ENCODE data around the gene FRMD5. TPM values are rescaled to one million over a fixed set of nuclear protein-coding genes. Genes with fewer than 3 reads are reported as not detected.

FRMD5 gene
- total and polyA plus RNA-seq, 2 experiments from 2014 or later = 5.9 to 10.1 TPM

GRCh38 chr15:43932907-43933306 is 262.2 kb downstream of the FRMD5 start (continued):
- TF ChIP-seq REST (IDR thresholded peaks at IDR 0.05; ENCODE audit: unreplicated experiment) (no peak), CREB1 (CRISPR knock-in tag; IDR thresholded peaks at IDR 0.05; ENCODE audit: low read depth) (no peak)

DNA sequence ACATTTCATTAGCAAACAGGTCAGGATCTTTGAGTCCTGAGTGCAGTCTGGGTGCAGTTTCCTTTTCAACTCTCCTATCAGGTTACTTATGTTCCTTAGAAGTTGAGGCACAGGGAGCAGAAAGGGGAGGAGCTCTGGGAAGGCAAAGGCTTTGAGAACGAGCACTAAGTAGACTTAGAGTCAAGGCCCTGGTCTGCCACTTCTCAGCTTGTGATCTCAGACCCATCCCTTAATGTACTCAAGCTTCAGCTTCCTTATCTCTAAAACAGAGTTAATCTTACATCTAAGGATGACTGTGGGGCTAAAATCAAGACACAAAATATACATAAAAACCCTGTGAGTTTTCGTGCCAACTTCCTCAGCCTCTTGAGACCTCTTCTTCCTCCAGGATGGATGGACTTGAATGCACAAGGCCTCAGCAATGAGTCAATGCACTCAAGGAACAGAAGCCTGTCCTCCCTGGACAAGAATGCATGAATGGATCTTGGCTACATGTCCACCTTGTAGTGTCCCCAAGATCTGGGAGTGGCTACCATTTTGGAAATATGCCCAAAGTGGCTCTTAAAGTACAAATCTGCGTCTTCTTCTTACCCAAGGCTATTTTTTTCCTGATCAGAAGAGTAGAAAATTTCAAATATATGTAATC is 263.2 kb downstream of the FRMD5 start:
- H3K27ac ChIP-seq (ENCODE audit: low read depth) = no peak overlapping the region
- DNase-seq (ENCODE audit: low spot score) = no peak
- TF ChIP-seq REST (IDR thresholded peaks at IDR 0.05; ENCODE audit: unreplicated experiment) = no peak
- TF ChIP-seq, protein P1, sequence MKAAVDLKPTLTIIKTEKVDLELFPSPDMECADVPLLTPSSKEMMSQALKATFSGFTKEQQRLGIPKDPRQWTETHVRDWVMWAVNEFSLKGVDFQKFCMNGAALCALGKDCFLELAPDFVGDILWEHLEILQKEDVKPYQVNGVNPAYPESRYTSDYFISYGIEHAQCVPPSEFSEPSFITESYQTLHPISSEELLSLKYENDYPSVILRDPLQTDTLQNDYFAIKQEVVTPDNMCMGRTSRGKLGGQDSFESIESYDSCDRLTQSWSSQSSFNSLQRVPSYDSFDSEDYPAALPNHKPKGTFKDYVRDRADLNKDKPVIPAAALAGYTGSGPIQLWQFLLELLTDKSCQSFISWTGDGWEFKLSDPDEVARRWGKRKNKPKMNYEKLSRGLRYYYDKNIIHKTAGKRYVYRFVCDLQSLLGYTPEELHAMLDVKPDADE (IDR thresholded peaks at IDR 0.05) = no peak
- TF ChIP-seq JUNB (IDR thresholded peaks at IDR 0.05; ENCODE audit: unreplicated experiment) = no peak
- H3K36me3 ChIP-seq (ENCODE audit: insufficient read depth) = no peaks in the 10 kb centered on the region
- H4K20me1 ChIP-seq (replicated peaks; ENCODE audit: insufficient read depth) = no peaks in the 10 kb centered on the region
- no peak overlapping the region for H3K4me3 ChIP-seq
- no peaks in the 10 kb centered on the region for H3K27me3 ChIP-seq (ENCODE audit: insufficient read depth)
- H3F3A ChIP-seq (replicated peaks; ENCODE audit: low read depth) = peaks cover 8% of the 10 kb centered on the region; the same call in 1 of the 2 replicates
- no peaks in the 10 kb centered on the region for H3K36me3 Mint-ChIP-seq (ENCODE audit: low read depth)
- no peak overlapping the region for H3K27ac Mint-ChIP-seq
- no peaks in the 10 kb centered on the region for H3K79me2 ChIP-seq (replicated peaks; ENCODE audit: insufficient read depth)
- ATAC-seq = no peak
- H3K9me2 ChIP-seq (ENCODE audit: insufficient read depth) = 0 out of 2 replicates have a peak, but pooled peaks cover under 1% of the 10 kb centered on the region
- H3K4me2 ChIP-seq = no peak overlapping the region
- H3K4me1 ChIP-seq (ENCODE audit: insufficient read depth) = peaks cover 46% of the 10 kb centered on the region
- peaks cover 63% of the 10 kb centered on the region for H3K4me1 Mint-ChIP-seq
- H3K4me3 Mint-ChIP-seq = no peak overlapping the region
- peaks cover 9% of the 10 kb centered on the region for H3K27me3 Mint-ChIP-seq (ENCODE audit: insufficient read depth, low read depth, poor library complexity)
- H2AFZ ChIP-seq = no peak overlapping the region
- H3K9me3 Mint-ChIP-seq = no peaks in the 10 kb centered on the region

Measured in GM23338 (cell line).